DND-41 (cell line): ENCODE data around the gene PARD6G.

Source experiments
- EZH2 ChIP-seq: IDR thresholded peaks from 3 replicates; pipeline ENCODE4 v1.6.1; 2012; ENCODE audit warnings: borderline replicate concordance, low read depth, mild to moderate bottlenecking, moderate library complexity, low read length, inconsistent platforms; ENCODE audit not compliant: severe bottlenecking
- TF ChIP-seq, protein P1 (sequence below): IDR thresholded peaks from 2 replicates; pipeline ENCODE4 v1.5.1; 2012; ENCODE audit warnings: borderline replicate concordance, low read length, moderate library complexity, mild to moderate bottlenecking; ENCODE audit not compliant: poor library complexity, severe bottlenecking; ENCODE audit errors: extremely low read depth

DNA sequence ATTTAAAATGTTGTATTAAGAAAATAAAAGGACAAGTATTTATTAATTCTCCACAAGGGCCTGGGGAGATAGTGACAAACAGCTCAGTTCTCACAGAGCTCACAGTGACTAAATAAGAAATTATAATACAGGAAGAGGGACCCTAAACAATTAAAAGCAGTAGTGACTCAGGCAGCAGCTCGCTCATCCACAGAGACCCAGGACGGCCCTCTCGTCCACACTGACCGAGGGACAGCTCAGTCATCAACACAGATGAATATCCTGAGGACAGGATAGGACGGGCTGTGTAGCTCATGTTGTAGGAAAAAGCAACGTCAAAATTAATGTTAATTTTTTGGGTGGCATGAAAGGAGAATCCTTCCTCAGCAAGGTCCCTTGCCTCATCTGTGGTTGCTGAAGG, 44.1 kb downstream of the PARD6G start:
- TF ChIP-seq, protein P1, sequence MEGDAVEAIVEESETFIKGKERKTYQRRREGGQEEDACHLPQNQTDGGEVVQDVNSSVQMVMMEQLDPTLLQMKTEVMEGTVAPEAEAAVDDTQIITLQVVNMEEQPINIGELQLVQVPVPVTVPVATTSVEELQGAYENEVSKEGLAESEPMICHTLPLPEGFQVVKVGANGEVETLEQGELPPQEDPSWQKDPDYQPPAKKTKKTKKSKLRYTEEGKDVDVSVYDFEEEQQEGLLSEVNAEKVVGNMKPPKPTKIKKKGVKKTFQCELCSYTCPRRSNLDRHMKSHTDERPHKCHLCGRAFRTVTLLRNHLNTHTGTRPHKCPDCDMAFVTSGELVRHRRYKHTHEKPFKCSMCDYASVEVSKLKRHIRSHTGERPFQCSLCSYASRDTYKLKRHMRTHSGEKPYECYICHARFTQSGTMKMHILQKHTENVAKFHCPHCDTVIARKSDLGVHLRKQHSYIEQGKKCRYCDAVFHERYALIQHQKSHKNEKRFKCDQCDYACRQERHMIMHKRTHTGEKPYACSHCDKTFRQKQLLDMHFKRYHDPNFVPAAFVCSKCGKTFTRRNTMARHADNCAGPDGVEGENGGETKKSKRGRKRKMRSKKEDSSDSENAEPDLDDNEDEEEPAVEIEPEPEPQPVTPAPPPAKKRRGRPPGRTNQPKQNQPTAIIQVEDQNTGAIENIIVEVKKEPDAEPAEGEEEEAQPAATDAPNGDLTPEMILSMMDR: no peak
- TF ChIP-seq EZH2: no peak
